PFSK-1 (cell line): ENCODE measurements around the gene PCDHGB1.

ENCODE experiments used
- POLR2AphosphoS5 ChIP-seq: IDR thresholded peaks from 2 replicates; pipeline ENCODE4 v1.6.1; 2012; ENCODE audit warnings: low read depth, mild to moderate bottlenecking, control low read depth, low read length, moderate library complexity
- REST ChIP-seq, 2 experiments: IDR thresholded peaks; 2 replicates each; pipeline versions ENCODE4 v1.6.1 to v1.8.0; 2011 to 2012; ENCODE audit warnings: low read depth in 2 of 2, low read length in 2 of 2, control low read depth in 1 of 2, inconsistent platforms in 1 of 2, mild to moderate bottlenecking in 1 of 2, moderate library complexity in 1 of 2; ENCODE audit not compliant: insufficient read depth in 1 of 2
- TAF1 ChIP-seq: IDR thresholded peaks from 2 replicates; pipeline ENCODE4 v1.6.1; 2012; ENCODE audit warnings: low read length, control low read depth, borderline replicate concordance; ENCODE audit not compliant: insufficient read depth

GRCh38 chr5:141359790-141360426 lies 10.0 kb downstream of the PCDHGB1 start, which contains the start of gene PCDHGB2:
- TF ChIP-seq REST (IDR thresholded peaks at IDR 0.05; ENCODE audit: insufficient read depth in 1 of 2, low read depth in 2 of 2, low read length in 2 of 2) (no peak), POLR2AphosphoS5 (no peak), TAF1 (no peak)
